Mucosa of descending colon (tissue), 3 donors: ENCODE measurements around the gene OLFML2A. TPM values are rescaled to one million over a fixed set of nuclear protein-coding genes. Genes with fewer than 3 reads are reported as not detected.

Source experiments
- ATAC-seq: fragments of 200-7000 bp; cut with Tn5 transposase; one replicate; pipeline ENCODE4 v1.9.1; 2020; ENCODE audit warnings: mild to moderate bottlenecking, moderate library complexity
- DNase-seq, 3 donors: peaks; one replicate each; pipeline ENCODE4 v3.0.0-alpha.2; 2020
- H3K36me3 ChIP-seq: fragments of 200-600 bp; one replicate; pipeline ENCODE4 v1.8.0; 2021; ENCODE audit warnings: low read depth, mild to moderate bottlenecking
- H3K4me1 ChIP-seq: fragments of 200-600 bp; one replicate; pipeline ENCODE4 v1.8.0; 2021; ENCODE audit warnings: low read depth, mild to moderate bottlenecking
- H3K4me3 ChIP-seq: fragments of 200-600 bp; one replicate; pipeline ENCODE4 v1.8.0; 2021; ENCODE audit warnings: mild to moderate bottlenecking
- H3K9me3 ChIP-seq: fragments of 200-600 bp; one replicate; pipeline ENCODE4 v1.8.0; 2021; ENCODE audit warnings: mild to moderate bottlenecking
- CTCF ChIP-seq: fragments of 200-600 bp; IDR thresholded peaks from one replicate; pipeline ENCODE4 v1.8.0; 2022; ENCODE audit warnings: antibody characterized with exemption, mild to moderate bottlenecking
- intact Hi-C, 2 donors: fragments of 100-400 bp; cut with DNase I in 1 of 2; cut with micrococcal nuclease in 1 of 2; formaldehyde crosslinking; loops; one replicate each; pipeline versions ENCODE4 v1.11.0 to v1.11.1; 2022; cut with DNase I, micrococcal nuclease
- total RNA-seq, 3 donors: library from RNA; stranded (reverse); fragmentation: NEBNext Ultra II Directional in 2 of 3; extraction: Animal tissue kit (Norgen Biotek cat#: 25700) in 2 of 3; gene quantifications; one replicate each; pipeline versions ENCODE4 v1.2.1 to v1.2.4, GENCODE V29; 2021 to 2023
- donor health status: DM: no; HTN: no; CAD: no; lungs with moderate emphysema.
- donor health status: DM: no; HTN: no; CAD: no.
- donor health status: DM: no; HTN: yes; CAD: no.

OLFML2A gene
- total RNA-seq, 3 donors from 2014 or later = 2.8 to 48.3 (median 4.7) TPM

- peak; percentile 27 for ATAC-seq
- intact Hi-C loops = loop anchor here in 1 of 2 donors (2.0 to 5.0 kb wide), 3 partner anchors 78 to 598 kb away; partner anchors contain the start of genes SCAI and WDR38
- H3K36me3 ChIP-seq = no peaks in the 10 kb centered on the region
- peaks cover 19% of the 10 kb centered on the region for H3K4me1 ChIP-seq
- peak; percentile 84 for TF ChIP-seq CTCF
- H3K9me3 ChIP-seq = no peaks in the 10 kb centered on the region
- H3K4me3 ChIP-seq = no peak overlapping the region
- peak; percentile 74 to 95 (median 88) for DNase-seq
Observed at GRCh38 chr9:124774129-124774978, 2.6 kb upstream of the OLFML2A start.

- no peak for TF ChIP-seq CTCF
- no peak overlapping the region for H3K4me3 ChIP-seq
- no peak for ATAC-seq
- intact Hi-C loops = no loop called here
- H3K4me1 ChIP-seq = peaks cover 9% of the 10 kb centered on the region
- DNase-seq = no peak
- H3K36me3 ChIP-seq = no peaks in the 10 kb centered on the region
- H3K9me3 ChIP-seq = no peaks in the 10 kb centered on the region
Observed at GRCh38 chr9:124776618-124776953, 347 bp upstream of the OLFML2A start.

GRCh38 chr9:124778575-124779367 is 1.8 kb downstream of the OLFML2A start:
- ATAC-seq (no peak), DNase-seq (no peak)
- intact Hi-C loops = no loop called here
- H3K36me3 ChIP-seq = no peaks in the 10 kb centered on the region
- no peak for TF ChIP-seq CTCF
- H3K4me3 ChIP-seq = no peak overlapping the region
- H3K4me1 ChIP-seq = peaks cover 9% of the 10 kb centered on the region
- no peaks in the 10 kb centered on the region for H3K9me3 ChIP-seq

- DNase-seq (peak in 1 of 3 donors; percentile 33), ATAC-seq (peak; percentile 15)
- Histone ChIP-seq H3K9me3 (no peaks in the 10 kb centered on the region), H3K4me1 (peaks cover 9% of the 10 kb centered on the region), H3K4me3 (no peak overlapping the region), H3K36me3 (no peaks in the 10 kb centered on the region)
- TF ChIP-seq CTCF = no peak
- intact Hi-C loops = no loop called here
Observed at GRCh38 chr9:124779368-124780059, 2.6 kb downstream of the OLFML2A start.

- H3K9me3 ChIP-seq = no peaks in the 10 kb centered on the region
- H3K36me3 ChIP-seq = no peaks in the 10 kb centered on the region
- TF ChIP-seq CTCF = no peak
- H3K4me3 ChIP-seq = no peak overlapping the region
- intact Hi-C loops = no loop called here
- DNase-seq = peak in 1 of 3 donors; percentile 48
- no peak for ATAC-seq
- peaks cover 9% of the 10 kb centered on the region for H3K4me1 ChIP-seq
Observed at GRCh38 chr9:124780060-124780756, 3.3 kb downstream of the OLFML2A start.
